ENCODE measurements around the gene RANBP1.

GRCh38 chr22:20127869-20128618, 12.1 kb downstream of the RANBP1 start:
- TF ChIP-seq, protein P1, sequence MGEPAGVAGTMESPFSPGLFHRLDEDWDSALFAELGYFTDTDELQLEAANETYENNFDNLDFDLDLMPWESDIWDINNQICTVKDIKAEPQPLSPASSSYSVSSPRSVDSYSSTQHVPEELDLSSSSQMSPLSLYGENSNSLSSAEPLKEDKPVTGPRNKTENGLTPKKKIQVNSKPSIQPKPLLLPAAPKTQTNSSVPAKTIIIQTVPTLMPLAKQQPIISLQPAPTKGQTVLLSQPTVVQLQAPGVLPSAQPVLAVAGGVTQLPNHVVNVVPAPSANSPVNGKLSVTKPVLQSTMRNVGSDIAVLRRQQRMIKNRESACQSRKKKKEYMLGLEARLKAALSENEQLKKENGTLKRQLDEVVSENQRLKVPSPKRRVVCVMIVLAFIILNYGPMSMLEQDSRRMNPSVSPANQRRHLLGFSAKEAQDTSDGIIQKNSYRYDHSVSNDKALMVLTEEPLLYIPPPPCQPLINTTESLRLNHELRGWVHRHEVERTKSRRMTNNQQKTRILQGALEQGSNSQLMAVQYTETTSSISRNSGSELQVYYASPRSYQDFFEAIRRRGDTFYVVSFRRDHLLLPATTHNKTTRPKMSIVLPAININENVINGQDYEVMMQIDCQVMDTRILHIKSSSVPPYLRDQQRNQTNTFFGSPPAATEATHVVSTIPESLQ (CRISPR knock-in tag; conservative IDR thresholded peaks at IDR 0.05), result no peak
- no peak for TF ChIP-seq ZNF577 (CRISPR knock-in tag; IDR thresholded peaks at IDR 0.05; ENCODE audit: borderline replicate concordance, low read depth)
- no peak for TF ChIP-seq TAF1 (CRISPR knock-in tag; IDR thresholded peaks at IDR 0.05)
- no peak for TF ChIP-seq ATF7 (IDR thresholded peaks at IDR 0.05)
- no peak for TF ChIP-seq ATF7 (CRISPR knock-in tag; IDR thresholded peaks at IDR 0.05)
- no peak for TF ChIP-seq STAT5B (CRISPR knock-in tag; IDR thresholded peaks at IDR 0.05)
- no peak for TF ChIP-seq GABPA (IDR thresholded peaks at IDR 0.05; ENCODE audit: low read depth, low read length)
- TF ChIP-seq GABPA (CRISPR knock-in tag; IDR thresholded peaks at IDR 0.05; ENCODE audit: low read depth), result no peak
- no peak for TF ChIP-seq ZSCAN20 (CRISPR knock-in tag; IDR thresholded peaks at IDR 0.05; ENCODE audit: borderline replicate concordance)
- no peak for TF ChIP-seq ZFX (CRISPR knock-in tag; IDR thresholded peaks at IDR 0.05; ENCODE audit: low read depth)
- TF ChIP-seq POLR2AphosphoS5 (IDR thresholded peaks at IDR 0.05; ENCODE audit: low read depth, low read length), result no peak; the same call in 1 of the 2 replicates
- TF ChIP-seq BRF2 (CRISPR knock-in tag; IDR thresholded peaks at IDR 0.05), result no peak
- no peak for TF ChIP-seq MBNL3 (CRISPR knock-in tag; conservative IDR thresholded peaks at IDR 0.05)
- no peak for TF ChIP-seq FOXK1 (CRISPR knock-in tag; IDR thresholded peaks at IDR 0.05; ENCODE audit: borderline replicate concordance, low read depth)
- TF ChIP-seq ZBTB33 (CRISPR knock-in tag; IDR thresholded peaks at IDR 0.05), result no peak
- TF ChIP-seq FOXM1 (CRISPR knock-in tag; IDR thresholded peaks at IDR 0.05), result no peak
